ENCODE data around the gene PHF10. TPM values are rescaled to one million over a fixed set of nuclear protein-coding genes. Genes with fewer than 3 reads are reported as not detected.
"Not testable (repeated sequence)": the region's sequence is repeated elsewhere in the genome, so short reads cannot be mapped to it uniquely, and the experiment has no call there.

Gene PHF10
- 10 to 100 TPM; 30.0 to 79.2 (median 42.4) TPM for total RNA-seq

- Histone ChIP-seq H3K27me3 (no peaks in the 10 kb centered on the region), H3K9me3 (no peaks in the 10 kb centered on the region), H3K36me3 (no peaks in the 10 kb centered on the region), H3K4me3 (peak within 1 kb of the TSS; percentile 55 to 93 (median 85)), H3K4me1 (peaks cover 11 to 35% (median 18%) of the 10 kb centered on the region in 4 donors), H3K27ac (peak within 1 kb of the TSS; percentile 91 to 97 (median 92))
- WGBS, 2 donors, result 1% methylated on average over 41 of the region's 89 CpGs; no CpG with 5 or more reads in 1 of the 2 donors
- ATAC-seq (ENCODE audit: low FRiP score in 2 of 2), result peak; percentile 46 to 68
- TF ChIP-seq POLR2A (IDR thresholded peaks at IDR 0.05) (peak in 1 of 4 donors; percentile 74), EP300 (IDR thresholded peaks at IDR 0.05) (no peak)
- peak; percentile 49 to 93 for DNase-seq
Measured at GRCh38 chr6:169724494-169725124, at the start of gene PHF10. TSS of gene PHF10 (minus strand) at chr6:169724500. CDS start at chr6:169723931, 569 bp downstream.

DNA sequence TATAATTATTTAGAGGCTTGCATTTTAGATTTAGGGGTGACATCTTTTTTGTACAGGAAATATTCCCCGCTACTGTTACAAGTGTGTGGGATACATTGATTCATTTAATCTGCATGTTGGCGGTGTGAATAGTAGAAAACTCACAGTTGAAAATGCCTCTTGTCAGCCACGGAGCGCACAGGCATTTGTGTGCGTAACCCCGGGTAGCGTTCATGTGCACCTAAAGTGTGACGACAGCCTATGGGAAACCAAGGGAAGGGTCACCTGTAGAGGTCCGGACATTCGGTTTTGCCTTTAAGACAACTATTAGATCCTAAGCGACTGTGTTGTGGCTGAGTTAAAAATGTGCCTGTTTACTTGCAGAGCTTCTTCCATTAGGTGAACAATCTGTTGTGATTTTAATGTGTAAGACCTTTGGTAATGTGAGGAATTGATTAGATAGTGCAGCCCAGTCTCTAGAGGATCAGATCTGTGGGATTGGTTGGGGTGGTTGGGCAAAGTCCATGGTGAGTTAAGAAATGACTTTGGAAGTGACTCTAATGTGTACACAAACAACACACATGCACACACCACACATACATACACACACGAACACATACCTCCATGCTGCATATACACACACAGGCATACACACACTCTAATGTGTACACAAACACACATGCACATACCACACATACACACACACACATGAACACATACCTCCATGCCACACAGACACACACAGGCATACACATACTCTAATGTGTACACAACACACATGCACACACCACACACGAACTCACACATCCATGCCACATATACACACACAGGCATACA lies 42.8 kb upstream of the PHF10 start:
- TF ChIP-seq EP300 (IDR thresholded peaks at IDR 0.05), result no peak
- Histone ChIP-seq H3K9me3 (no peaks in the 10 kb centered on the region), H3K4me1 (peaks cover 0 to 6% (median 0%) of the 10 kb centered on the region in 4 donors), H3K27me3 (no peaks in the 10 kb centered on the region), H3K36me3 (peaks cover 12 to 62% (median 35%) of the 10 kb centered on the region in 4 donors), H3K27ac (no peak overlapping the region), H3K4me3 (no peak overlapping the region)
- no peak for DNase-seq
- WGBS, 2 donors, result 96% methylated on average over 13 of the region's 13 CpGs
- no peak for ATAC-seq (ENCODE audit: low FRiP score in 2 of 2)

GRCh38 chr6:169766232-169766631 lies 41.9 kb upstream of the PHF10 start:
- Histone ChIP-seq H3K4me3 (no peak overlapping the region), H3K27ac (no peak overlapping the region), H3K9me3 (no peaks in the 10 kb centered on the region), H3K27me3 (no peaks in the 10 kb centered on the region), H3K36me3 (peaks cover 7 to 65% (median 36%) of the 10 kb centered on the region in 4 donors), H3K4me1 (peaks cover 0 to 6% (median 0%) of the 10 kb centered on the region in 4 donors)
- TF ChIP-seq CTCF (IDR thresholded peaks at IDR 0.05) (no peak), POLR2A (IDR thresholded peaks at IDR 0.05) (no peak), POLR2AphosphoS5 (IDR thresholded peaks at IDR 0.05) (no peak), EP300 (IDR thresholded peaks at IDR 0.05) (no peak)
- DNase-seq (no peak), ATAC-seq (ENCODE audit: low FRiP score in 2 of 2) (no peak)
- WGBS, 2 donors, result 73 to 81% methylated on average over 5 of the region's 5 CpGs

DNA sequence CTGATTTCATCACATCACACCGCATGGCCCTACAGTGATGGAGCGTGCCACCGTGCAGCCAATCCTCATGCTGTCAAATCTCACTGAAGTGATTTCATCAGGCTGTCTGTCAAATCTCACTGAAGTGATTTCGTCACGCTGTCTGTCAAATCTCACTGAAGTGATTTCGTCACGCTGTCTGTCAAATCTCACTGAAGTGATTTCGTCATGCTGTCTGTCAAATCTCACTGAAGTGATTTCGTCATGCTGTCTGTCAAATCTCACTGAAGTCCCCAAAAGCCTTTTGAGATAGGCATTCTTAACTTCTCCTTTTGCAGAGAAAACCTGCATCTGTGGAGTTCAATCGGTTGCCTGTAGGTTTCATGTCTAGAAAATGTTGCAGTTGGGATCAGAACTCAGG lies 41.5 kb upstream of the PHF10 start:
- H3K4me1 ChIP-seq; ATAC-seq (ENCODE audit: low FRiP score in 2 of 2); H3K27ac ChIP-seq; H3K27me3 ChIP-seq; DNase-seq; H3K4me3 ChIP-seq; H3K9me3 ChIP-seq: not testable (repeated sequence)
- peaks cover 7 to 69% (median 39%) of the 10 kb centered on the region in 4 donors for H3K36me3 ChIP-seq
- 68 to 77% methylated on average over 10 of the region's 10 CpGs for WGBS, 2 donors

- H3K4me1 ChIP-seq, result peaks cover 0 to 6% (median 0%) of the 10 kb centered on the region in 4 donors
- H3K9me3 ChIP-seq, result no peaks in the 10 kb centered on the region
- WGBS, 2 donors, result 90 to 91% methylated on average over 10 of the region's 10 CpGs
- TF ChIP-seq CTCF (IDR thresholded peaks at IDR 0.05) (no peak), POLR2AphosphoS5 (IDR thresholded peaks at IDR 0.05) (no peak), EP300 (IDR thresholded peaks at IDR 0.05) (no peak), POLR2A (IDR thresholded peaks at IDR 0.05) (no peak)
- ATAC-seq (ENCODE audit: low FRiP score in 2 of 2) (no peak), DNase-seq (no peak)
- peaks cover 5 to 84% (median 44%) of the 10 kb centered on the region in 4 donors for H3K36me3 ChIP-seq
- H3K27me3 ChIP-seq, result no peaks in the 10 kb centered on the region
- no peak overlapping the region for H3K27ac ChIP-seq
- no peak overlapping the region for H3K4me3 ChIP-seq
Measured at GRCh38 chr6:169763881-169764280, 39.6 kb upstream of the PHF10 start.

DNA sequence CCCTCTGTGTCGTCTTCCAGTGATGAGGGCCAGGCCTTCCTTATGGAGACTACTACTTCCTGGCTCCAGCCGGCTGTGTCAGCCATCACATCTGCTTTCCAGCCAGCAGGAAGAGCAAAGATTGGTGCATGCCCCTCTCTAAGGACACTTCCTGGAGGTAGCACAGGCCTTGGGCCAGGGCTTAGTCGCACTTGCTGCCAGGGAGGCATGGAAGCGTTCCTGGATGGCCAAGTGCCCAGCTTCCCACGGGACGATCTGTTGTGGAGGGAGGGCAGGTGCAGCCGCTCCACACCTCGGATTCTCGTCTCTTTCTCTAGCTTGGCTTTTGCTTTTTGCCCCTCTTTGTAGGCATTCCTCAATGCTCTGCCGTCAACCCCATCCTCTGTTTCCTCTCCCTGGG lies 39.0 kb upstream of the PHF10 start:
- Histone ChIP-seq H3K4me3 (no peak overlapping the region), H3K9me3 (no peaks in the 10 kb centered on the region), H3K36me3 (peaks cover 5 to 85% (median 46%) of the 10 kb centered on the region in 4 donors), H3K4me1 (peaks cover 0 to 6% (median 0%) of the 10 kb centered on the region in 4 donors), H3K27me3 (no peaks in the 10 kb centered on the region), H3K27ac (no peak overlapping the region)
- TF ChIP-seq POLR2AphosphoS5 (IDR thresholded peaks at IDR 0.05) (no peak), CTCF (IDR thresholded peaks at IDR 0.05) (no peak), EP300 (IDR thresholded peaks at IDR 0.05) (no peak), POLR2A (IDR thresholded peaks at IDR 0.05) (no peak)
- DNase-seq, result no peak
- no peak for ATAC-seq (ENCODE audit: low FRiP score in 2 of 2)
- 75 to 87% methylated on average over 8 to 10 of the region's 10 CpGs for WGBS, 2 donors
